ENCODE results near the gene GNAT3. TPM values are rescaled to one million over a fixed set of nuclear protein-coding genes. Genes with fewer than 3 reads are reported as not detected.

The GNAT3 gene
- total RNA-seq, 1 donor from 2014 or later = not detected

DNA sequence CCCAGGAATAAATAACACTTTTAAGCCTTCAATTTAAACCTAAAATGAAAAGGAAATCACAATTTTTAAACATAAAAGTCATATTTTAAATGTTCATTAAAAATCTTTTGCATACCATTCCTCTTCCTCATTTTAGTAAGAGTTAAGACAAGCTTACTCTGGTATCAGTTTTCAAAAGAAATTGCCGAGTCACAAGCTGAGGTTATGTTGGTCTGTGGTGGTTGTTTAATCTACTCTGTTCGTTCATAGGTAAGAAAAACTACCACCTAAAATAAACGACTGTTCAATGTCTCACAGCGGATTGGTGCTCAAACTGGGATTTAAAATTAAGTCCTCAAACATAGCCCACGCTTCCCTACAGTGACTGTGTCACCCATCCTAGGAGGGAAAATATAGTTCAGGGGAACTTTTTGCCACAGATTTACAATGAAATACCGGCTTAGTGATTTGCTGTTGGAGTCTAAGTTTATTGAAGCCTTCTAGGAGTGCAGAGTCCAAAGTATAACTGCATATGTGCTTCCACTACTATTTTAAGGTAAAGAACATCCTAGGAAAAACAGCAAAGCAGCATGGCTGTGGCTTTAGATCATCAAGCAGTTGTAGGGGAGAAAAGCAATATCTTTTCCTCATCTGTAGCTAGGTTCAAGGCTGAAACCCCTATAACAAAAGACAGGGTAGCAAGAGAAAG lies 61.1 kb downstream of the GNAT3 start:
- TF ChIP-seq, protein P1, sequence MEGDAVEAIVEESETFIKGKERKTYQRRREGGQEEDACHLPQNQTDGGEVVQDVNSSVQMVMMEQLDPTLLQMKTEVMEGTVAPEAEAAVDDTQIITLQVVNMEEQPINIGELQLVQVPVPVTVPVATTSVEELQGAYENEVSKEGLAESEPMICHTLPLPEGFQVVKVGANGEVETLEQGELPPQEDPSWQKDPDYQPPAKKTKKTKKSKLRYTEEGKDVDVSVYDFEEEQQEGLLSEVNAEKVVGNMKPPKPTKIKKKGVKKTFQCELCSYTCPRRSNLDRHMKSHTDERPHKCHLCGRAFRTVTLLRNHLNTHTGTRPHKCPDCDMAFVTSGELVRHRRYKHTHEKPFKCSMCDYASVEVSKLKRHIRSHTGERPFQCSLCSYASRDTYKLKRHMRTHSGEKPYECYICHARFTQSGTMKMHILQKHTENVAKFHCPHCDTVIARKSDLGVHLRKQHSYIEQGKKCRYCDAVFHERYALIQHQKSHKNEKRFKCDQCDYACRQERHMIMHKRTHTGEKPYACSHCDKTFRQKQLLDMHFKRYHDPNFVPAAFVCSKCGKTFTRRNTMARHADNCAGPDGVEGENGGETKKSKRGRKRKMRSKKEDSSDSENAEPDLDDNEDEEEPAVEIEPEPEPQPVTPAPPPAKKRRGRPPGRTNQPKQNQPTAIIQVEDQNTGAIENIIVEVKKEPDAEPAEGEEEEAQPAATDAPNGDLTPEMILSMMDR (IDR thresholded peaks at IDR 0.05) = no peak
- Mint-ChIP-seq H3K27me3 (ENCODE audit: unreplicated experiment) (no peaks in the 10 kb centered on the region), H3K27ac (ENCODE audit: unreplicated experiment) (no peak overlapping the region), H3K36me3 (ENCODE audit: unreplicated experiment) (no peaks in the 10 kb centered on the region), H3K4me3 (ENCODE audit: unreplicated experiment) (no peak overlapping the region), H3K9me3 (ENCODE audit: unreplicated experiment) (no peaks in the 10 kb centered on the region), H3K4me1 (ENCODE audit: unreplicated experiment) (peaks cover 6% of the 10 kb centered on the region)
- DNase-seq (ENCODE audit: extremely low spot score, unreplicated experiment) = no peak

DNA sequence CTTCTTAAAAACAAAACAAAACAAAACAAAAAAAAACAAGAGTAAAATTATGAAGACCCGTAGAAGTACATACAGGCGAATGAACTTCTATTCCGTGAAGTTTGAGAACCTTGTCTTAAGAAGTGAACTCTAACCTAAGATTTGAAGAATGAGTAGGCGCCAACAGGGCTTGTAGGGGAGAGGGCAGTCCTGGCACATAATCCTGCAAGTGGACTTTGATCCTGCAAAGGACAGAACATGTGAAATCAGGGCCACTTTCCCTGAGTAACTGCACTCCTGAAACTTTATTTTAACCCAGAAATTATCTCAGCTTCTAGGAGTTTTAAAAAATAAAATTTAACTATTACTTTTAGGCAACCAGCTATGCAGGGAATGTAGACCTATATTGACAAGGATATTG lies 62.0 kb downstream of the GNAT3 start:
- Mint-ChIP-seq H3K4me1 (ENCODE audit: unreplicated experiment) (peaks cover 6% of the 10 kb centered on the region), H3K9me3 (ENCODE audit: unreplicated experiment) (no peaks in the 10 kb centered on the region), H3K27me3 (ENCODE audit: unreplicated experiment) (no peaks in the 10 kb centered on the region), H3K27ac (ENCODE audit: unreplicated experiment) (no peak overlapping the region), H3K36me3 (ENCODE audit: unreplicated experiment) (no peaks in the 10 kb centered on the region), H3K4me3 (ENCODE audit: unreplicated experiment) (no peak overlapping the region)
- no peak for DNase-seq (ENCODE audit: extremely low spot score, unreplicated experiment)
- TF ChIP-seq, protein P1 (IDR thresholded peaks at IDR 0.05) = no peak

DNA sequence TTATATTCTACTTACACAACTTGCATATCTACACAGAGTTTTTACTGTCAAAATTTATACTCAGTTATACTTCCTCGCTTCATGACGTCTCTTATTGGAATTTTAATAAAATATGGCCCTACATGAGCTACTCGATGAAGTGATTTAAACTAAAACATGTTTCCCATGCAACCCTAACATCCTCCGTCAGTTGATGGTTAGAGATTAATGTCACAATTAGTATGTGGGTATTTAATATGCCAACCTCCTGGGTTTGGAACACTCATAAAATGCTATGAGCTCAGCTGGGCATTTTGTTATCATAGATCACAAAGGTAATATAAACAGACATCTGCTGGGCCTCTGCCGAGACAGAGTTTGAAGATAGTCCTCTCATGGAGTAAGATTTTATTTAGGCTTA lies 66.5 kb downstream of the GNAT3 start:
- Mint-ChIP-seq H3K36me3 (ENCODE audit: unreplicated experiment) (no peaks in the 10 kb centered on the region), H3K4me3 (ENCODE audit: unreplicated experiment) (no peak overlapping the region), H3K27ac (ENCODE audit: unreplicated experiment) (no peak overlapping the region), H3K4me1 (ENCODE audit: unreplicated experiment) (peaks cover 10% of the 10 kb centered on the region), H3K9me3 (ENCODE audit: unreplicated experiment) (no peaks in the 10 kb centered on the region), H3K27me3 (ENCODE audit: unreplicated experiment) (no peaks in the 10 kb centered on the region)
- no peak for DNase-seq (ENCODE audit: extremely low spot score, unreplicated experiment)
- TF ChIP-seq, protein P1 (IDR thresholded peaks at IDR 0.05) = no peak

DNA sequence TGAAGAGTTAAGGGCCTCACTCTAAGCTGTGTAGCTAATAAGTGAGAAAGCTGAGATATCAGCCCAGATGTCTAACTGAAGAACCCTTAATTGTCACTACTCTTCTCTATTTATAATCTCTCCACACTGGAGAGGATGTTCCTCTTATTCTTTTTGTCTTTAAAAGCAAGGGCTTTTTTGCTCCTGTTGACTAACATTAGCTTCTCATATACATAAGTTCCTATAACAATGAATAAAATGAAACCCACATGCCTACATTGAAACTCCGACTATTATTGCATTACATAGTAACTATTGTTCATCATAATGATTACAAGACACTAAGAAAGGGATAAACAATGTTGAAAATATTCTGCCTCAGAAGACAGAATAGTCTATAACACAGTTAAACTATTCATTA lies 67.1 kb downstream of the GNAT3 start:
- Mint-ChIP-seq H3K9me3 (ENCODE audit: unreplicated experiment) (no peaks in the 10 kb centered on the region), H3K36me3 (ENCODE audit: unreplicated experiment) (no peaks in the 10 kb centered on the region), H3K27ac (ENCODE audit: unreplicated experiment) (no peak overlapping the region), H3K27me3 (ENCODE audit: unreplicated experiment) (no peaks in the 10 kb centered on the region), H3K4me3 (ENCODE audit: unreplicated experiment) (no peak overlapping the region), H3K4me1 (ENCODE audit: unreplicated experiment) (peaks cover 13% of the 10 kb centered on the region)
- TF ChIP-seq, protein P1 (IDR thresholded peaks at IDR 0.05) = no peak
- DNase-seq (ENCODE audit: extremely low spot score, unreplicated experiment) = no peak

DNA sequence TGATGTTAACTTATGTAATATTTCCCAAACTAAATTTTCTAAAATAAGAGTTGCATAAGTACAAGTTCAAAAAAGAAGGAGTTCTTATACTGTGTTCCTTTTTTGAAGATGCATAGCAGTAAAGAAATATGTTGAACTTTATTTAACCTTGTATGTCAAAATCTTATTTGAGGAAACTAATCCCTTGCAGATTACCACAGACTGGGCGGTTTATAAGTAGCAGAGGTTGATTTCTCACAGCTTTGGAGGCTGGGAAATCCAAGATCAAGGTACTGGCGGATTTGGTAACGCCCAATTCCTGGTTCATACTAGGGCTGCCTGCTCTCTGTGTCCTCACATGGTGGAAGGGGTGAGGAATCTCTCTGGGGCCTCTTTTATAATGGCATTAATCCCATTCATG lies 68.5 kb downstream of the GNAT3 start:
- no peaks in the 10 kb centered on the region for H3K9me3 Mint-ChIP-seq (ENCODE audit: unreplicated experiment)
- H3K4me3 Mint-ChIP-seq (ENCODE audit: unreplicated experiment) = no peak overlapping the region
- DNase-seq (ENCODE audit: extremely low spot score, unreplicated experiment) = no peak
- H3K27me3 Mint-ChIP-seq (ENCODE audit: unreplicated experiment) = no peaks in the 10 kb centered on the region
- TF ChIP-seq, protein P1 (IDR thresholded peaks at IDR 0.05) = no peak
- peaks cover 13% of the 10 kb centered on the region for H3K4me1 Mint-ChIP-seq (ENCODE audit: unreplicated experiment)
- no peaks in the 10 kb centered on the region for H3K36me3 Mint-ChIP-seq (ENCODE audit: unreplicated experiment)
- H3K27ac Mint-ChIP-seq (ENCODE audit: unreplicated experiment) = no peak overlapping the region

Data from osteocyte (in vitro differentiated cells).